OCI-LY3 (cell line): ENCODE measurements around the gene ARHGAP10.

Experiments used
- H2AFZ ChIP-seq: fragments of 200-600, 300-600 bp; shearing (Covaris generic); 2 replicates; pipeline ENCODE4 v1.6.0; 2014; ENCODE audit warnings: antibody characterized with exemption, low read depth, low read length
- H3K27ac ChIP-seq: fragments of 200-600, 300-600 bp; sonication (generic); 2 replicates; pipeline ENCODE4 v1.5.1; 2014; ENCODE audit warnings: mild to moderate bottlenecking, low read length, moderate library complexity, mixed read lengths
- H3K27me3 ChIP-seq: fragments of 200-600, 300-600 bp; sonication (generic); 2 replicates; pipeline ENCODE4 v1.6.1; 2014; ENCODE audit warnings: low read depth, low read length, mixed read lengths
- H3K36me3 ChIP-seq: fragments of 200-600, 300-600 bp; sonication (generic); replicated peaks from 2 replicates; pipeline ENCODE3; 2014; ENCODE audit warnings: low read depth, low read length, mixed read lengths
- H3K4me1 ChIP-seq: fragments of 300-600, 200-600 bp; sonication (generic); 2 replicates; pipeline ENCODE4 v1.6.1; 2014; ENCODE audit warnings: low read length, mixed read lengths
- H3K4me2 ChIP-seq: fragments of 200-600, 300-600 bp; sonication (generic); 2 replicates; pipeline ENCODE4 v1.6.1; 2014; ENCODE audit warnings: low read length, mixed read lengths
- H3K4me3 ChIP-seq: fragments of 300-600, 200-600 bp; sonication (generic); 2 replicates; pipeline ENCODE4 v1.5.1; 2014; ENCODE audit warnings: antibody characterized with exemption, mild to moderate bottlenecking, low read length, moderate library complexity
- H3K79me2 ChIP-seq: fragments of 300-600, 200-600 bp; shearing (Covaris generic); 2 replicates; pipeline ENCODE4 v1.6.1; 2014; ENCODE audit warnings: mild to moderate bottlenecking, low read length, mixed read lengths
- H3K9ac ChIP-seq: fragments of 300-600, 200-600 bp; shearing (Covaris generic); 2 replicates; pipeline ENCODE4 v1.6.0; 2014; ENCODE audit warnings: mild to moderate bottlenecking, low read length, moderate library complexity
- H3K9me3 ChIP-seq: fragments of 200-600, 300-600 bp; shearing (Covaris generic); 2 replicates; pipeline ENCODE4 v1.6.1; 2014; ENCODE audit warnings: low read length, mixed read lengths; ENCODE audit not compliant: insufficient read depth
- H4K20me1 ChIP-seq: fragments of 200-600, 300-600 bp; sonication (generic); 2 replicates; pipeline ENCODE4 v1.6.1; 2016; ENCODE audit warnings: low read length, mixed read lengths; ENCODE audit not compliant: insufficient read depth
- EZH2phosphoT487 ChIP-seq: fragments of 200-600 bp; shearing (Covaris generic); IDR thresholded peaks from 2 replicates; pipeline ENCODE4 v1.6.1; 2018; ENCODE audit warnings: antibody characterized with exemption, mixed run types, low read depth
- TF ChIP-seq, protein P1 (sequence below): fragments of 200-600, 300-600 bp; sonication (generic); IDR thresholded peaks from 2 replicates; pipeline ENCODE4 v1.5.1; 2014; ENCODE audit warnings: antibody characterized with exemption, low read length, low read depth

The ARHGAP10 gene

DNA sequence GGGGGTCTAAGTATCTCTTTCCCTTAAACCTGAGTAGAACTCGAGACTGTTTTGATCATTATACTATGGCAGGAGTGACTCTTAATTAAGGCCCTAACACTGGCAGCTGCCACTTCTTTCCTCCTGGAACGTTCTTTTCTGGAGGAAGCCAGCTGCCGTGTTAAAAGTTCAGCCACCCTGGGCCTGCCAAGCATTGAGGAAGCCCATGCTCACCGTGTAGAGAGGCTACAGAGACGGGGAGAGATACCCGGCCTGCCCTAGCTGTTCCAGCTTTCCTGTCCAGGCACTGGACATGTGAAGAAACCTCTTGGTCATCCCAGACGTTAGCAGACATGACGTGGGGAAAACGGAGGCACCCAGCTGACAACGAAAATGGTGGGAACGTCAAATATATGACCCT lies 274.1 kb downstream of the ARHGAP10 start:
- H3K36me3 ChIP-seq, result no peaks in the 10 kb centered on the region
- H3K27ac ChIP-seq, result no peak overlapping the region
- no peak overlapping the region for H2AFZ ChIP-seq
- H3K27me3 ChIP-seq, result no peaks in the 10 kb centered on the region
- TF ChIP-seq, protein P1, sequence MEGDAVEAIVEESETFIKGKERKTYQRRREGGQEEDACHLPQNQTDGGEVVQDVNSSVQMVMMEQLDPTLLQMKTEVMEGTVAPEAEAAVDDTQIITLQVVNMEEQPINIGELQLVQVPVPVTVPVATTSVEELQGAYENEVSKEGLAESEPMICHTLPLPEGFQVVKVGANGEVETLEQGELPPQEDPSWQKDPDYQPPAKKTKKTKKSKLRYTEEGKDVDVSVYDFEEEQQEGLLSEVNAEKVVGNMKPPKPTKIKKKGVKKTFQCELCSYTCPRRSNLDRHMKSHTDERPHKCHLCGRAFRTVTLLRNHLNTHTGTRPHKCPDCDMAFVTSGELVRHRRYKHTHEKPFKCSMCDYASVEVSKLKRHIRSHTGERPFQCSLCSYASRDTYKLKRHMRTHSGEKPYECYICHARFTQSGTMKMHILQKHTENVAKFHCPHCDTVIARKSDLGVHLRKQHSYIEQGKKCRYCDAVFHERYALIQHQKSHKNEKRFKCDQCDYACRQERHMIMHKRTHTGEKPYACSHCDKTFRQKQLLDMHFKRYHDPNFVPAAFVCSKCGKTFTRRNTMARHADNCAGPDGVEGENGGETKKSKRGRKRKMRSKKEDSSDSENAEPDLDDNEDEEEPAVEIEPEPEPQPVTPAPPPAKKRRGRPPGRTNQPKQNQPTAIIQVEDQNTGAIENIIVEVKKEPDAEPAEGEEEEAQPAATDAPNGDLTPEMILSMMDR, result no peak
- TF ChIP-seq EZH2phosphoT487, result no peak
- H3K4me3 ChIP-seq, result no peak overlapping the region
- no peak overlapping the region for H3K9ac ChIP-seq
- no peak overlapping the region for H3K4me2 ChIP-seq
- H4K20me1 ChIP-seq, result no peaks in the 10 kb centered on the region
- no peaks in the 10 kb centered on the region for H3K9me3 ChIP-seq
- H3K4me1 ChIP-seq, result no peaks in the 10 kb centered on the region
- no peaks in the 10 kb centered on the region for H3K79me2 ChIP-seq

DNA sequence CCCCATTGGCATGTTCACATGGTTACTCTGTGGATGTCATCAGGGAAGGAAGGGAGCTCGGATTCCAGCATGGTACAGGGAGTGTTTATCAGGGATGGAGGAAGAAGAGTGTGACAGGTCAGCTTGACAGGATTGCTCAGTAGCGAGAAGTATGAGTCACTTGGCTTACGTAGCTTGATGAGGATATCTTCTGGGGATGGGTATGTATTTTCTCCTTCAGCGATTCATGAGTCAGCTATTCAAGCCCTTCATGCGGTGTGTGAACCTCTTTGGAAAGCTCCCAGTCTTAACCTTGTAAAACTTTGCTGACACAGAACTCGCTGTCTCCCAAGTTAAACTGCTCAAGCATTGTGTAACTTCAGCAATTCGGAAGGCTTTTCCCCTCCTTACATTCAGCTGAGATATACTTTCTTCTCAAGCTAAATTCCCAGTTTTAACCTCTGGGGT lies 275.4 kb downstream of the ARHGAP10 start:
- Histone ChIP-seq H3K79me2 (no peaks in the 10 kb centered on the region), H2AFZ (no peak overlapping the region), H3K36me3 (no peaks in the 10 kb centered on the region), H3K27ac (no peak overlapping the region), H3K27me3 (no peaks in the 10 kb centered on the region), H3K4me3 (no peak overlapping the region), H3K9ac (no peak overlapping the region), H3K4me2 (no peak overlapping the region), H3K9me3 (no peaks in the 10 kb centered on the region), H3K4me1 (no peaks in the 10 kb centered on the region), H4K20me1 (no peaks in the 10 kb centered on the region)
- TF ChIP-seq, protein P1, result no peak
- TF ChIP-seq EZH2phosphoT487, result no peak

DNA sequence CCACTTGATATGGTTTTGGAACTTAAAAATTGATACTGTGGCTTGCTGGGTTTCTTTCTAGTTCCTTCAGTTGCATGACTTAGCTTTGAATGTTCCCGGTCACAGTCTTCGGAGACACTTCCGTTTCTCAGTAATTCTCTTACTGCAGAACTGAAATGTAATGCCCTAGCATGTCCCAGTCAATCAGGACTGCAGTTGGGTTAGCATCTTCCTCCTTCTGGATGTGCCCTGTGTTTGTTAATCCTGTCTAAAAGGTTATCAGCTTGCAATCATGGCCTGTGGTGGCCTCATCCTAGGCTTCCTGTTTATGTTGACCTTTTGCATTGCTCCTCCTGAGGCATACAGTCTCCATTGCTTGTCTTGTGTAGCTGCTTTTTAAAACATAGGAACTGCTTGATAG lies 275.9 kb downstream of the ARHGAP10 start:
- Histone ChIP-seq H4K20me1 (no peaks in the 10 kb centered on the region), H2AFZ (no peak overlapping the region), H3K4me3 (no peak overlapping the region), H3K79me2 (no peaks in the 10 kb centered on the region), H3K27ac (no peak overlapping the region), H3K27me3 (no peaks in the 10 kb centered on the region), H3K9me3 (no peaks in the 10 kb centered on the region), H3K9ac (no peak overlapping the region), H3K4me1 (no peaks in the 10 kb centered on the region), H3K4me2 (no peak overlapping the region), H3K36me3 (no peaks in the 10 kb centered on the region)
- no peak for TF ChIP-seq EZH2phosphoT487
- TF ChIP-seq, protein P1, result no peak

- no peak overlapping the region for H3K4me2 ChIP-seq
- 0 out of 2 replicates have a peak, but pooled peaks cover 3% of the 10 kb centered on the region for H3K4me1 ChIP-seq
- H3K9me3 ChIP-seq, result no peaks in the 10 kb centered on the region
- no peaks in the 10 kb centered on the region for H3K27me3 ChIP-seq
- no peaks in the 10 kb centered on the region for H3K36me3 ChIP-seq
- no peak overlapping the region for H3K9ac ChIP-seq
- no peak overlapping the region for H3K4me3 ChIP-seq
- H3K79me2 ChIP-seq, result no peaks in the 10 kb centered on the region
- TF ChIP-seq, protein P1, result no peak
- TF ChIP-seq EZH2phosphoT487, result no peak
- H4K20me1 ChIP-seq, result no peaks in the 10 kb centered on the region
- no peak overlapping the region for H2AFZ ChIP-seq
- H3K27ac ChIP-seq, result no peak overlapping the region
Measured at GRCh38 chr4:148015058-148015457, 283.2 kb downstream of the ARHGAP10 start.
